Astrocyte of the hippocampus (primary cell): Measurements from ENCODE around the gene UBXN2A.

Experiments
- DNase-seq: peaks from one replicate; pipeline ENCODE4 v3.0.0; 2011; ENCODE audit warnings: low read depth, low spot score

Gene UBXN2A, protein sequence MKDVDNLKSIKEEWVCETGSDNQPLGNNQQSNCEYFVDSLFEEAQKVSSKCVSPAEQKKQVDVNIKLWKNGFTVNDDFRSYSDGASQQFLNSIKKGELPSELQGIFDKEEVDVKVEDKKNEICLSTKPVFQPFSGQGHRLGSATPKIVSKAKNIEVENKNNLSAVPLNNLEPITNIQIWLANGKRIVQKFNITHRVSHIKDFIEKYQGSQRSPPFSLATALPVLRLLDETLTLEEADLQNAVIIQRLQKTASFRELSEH

DNA sequence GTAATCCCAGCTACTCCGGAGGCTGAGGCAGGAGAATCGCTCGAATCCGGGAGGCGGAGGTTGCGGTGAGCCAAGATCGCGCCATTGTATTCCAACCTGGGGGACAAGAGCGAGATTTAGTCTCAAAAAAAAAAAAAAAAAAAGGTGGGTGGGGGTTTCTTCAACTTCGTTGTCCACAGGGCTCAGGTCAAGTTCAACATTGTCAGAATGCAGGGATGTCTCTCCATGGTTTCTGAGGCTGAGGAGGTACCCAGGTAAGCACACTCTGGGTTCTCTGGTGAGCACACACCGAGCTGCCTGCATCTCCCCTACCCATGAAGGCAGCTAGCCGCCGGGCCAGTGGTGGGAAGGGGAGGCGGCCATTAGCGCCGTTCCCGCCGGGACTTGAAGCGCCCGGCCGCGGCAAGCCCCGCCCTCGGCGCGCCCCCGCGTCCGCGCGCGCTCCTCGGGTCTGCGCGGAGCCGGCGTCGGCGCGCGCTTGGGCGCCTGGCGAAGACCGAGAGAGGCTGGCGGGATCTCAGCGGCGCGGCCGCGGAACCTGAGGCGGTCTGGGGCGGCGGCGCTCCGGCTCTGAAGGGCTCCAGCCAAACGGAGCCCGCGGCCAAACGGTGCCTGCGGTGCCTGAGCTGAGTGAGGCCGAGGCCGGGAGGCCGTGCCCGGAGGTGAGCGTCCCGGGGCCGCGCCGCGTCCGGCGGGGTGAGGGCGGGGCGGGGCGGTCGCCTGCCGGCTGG, at the start of gene UBXN2A:
TSS of gene UBXN2A (plus strand) at position 477 of the 731 bp plus-strand sequence. CDS start 17,852 bp downstream, outside the sequence.
- DNase-seq, result peak; percentile 97

DNA sequence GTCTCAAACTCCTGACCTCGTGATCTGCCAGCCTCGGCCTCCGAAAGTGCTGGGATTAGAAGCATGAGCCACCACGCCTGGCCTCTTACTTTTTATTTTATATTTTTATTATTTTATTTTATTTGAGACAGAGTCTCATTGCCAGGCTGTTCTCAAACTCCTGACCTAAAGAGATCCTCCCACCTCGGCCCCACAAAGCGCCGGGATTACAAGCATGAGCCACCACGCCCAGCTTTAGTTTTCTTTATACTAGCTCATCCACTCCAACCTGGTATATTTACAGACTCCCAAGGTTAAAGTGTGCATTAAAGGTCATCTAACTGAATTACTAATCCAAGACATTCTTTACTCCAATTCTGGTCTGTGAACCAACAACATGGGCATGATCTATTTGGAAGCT, 40.1 kb upstream of the UBXN2A start:
- no peak for DNase-seq

DNA sequence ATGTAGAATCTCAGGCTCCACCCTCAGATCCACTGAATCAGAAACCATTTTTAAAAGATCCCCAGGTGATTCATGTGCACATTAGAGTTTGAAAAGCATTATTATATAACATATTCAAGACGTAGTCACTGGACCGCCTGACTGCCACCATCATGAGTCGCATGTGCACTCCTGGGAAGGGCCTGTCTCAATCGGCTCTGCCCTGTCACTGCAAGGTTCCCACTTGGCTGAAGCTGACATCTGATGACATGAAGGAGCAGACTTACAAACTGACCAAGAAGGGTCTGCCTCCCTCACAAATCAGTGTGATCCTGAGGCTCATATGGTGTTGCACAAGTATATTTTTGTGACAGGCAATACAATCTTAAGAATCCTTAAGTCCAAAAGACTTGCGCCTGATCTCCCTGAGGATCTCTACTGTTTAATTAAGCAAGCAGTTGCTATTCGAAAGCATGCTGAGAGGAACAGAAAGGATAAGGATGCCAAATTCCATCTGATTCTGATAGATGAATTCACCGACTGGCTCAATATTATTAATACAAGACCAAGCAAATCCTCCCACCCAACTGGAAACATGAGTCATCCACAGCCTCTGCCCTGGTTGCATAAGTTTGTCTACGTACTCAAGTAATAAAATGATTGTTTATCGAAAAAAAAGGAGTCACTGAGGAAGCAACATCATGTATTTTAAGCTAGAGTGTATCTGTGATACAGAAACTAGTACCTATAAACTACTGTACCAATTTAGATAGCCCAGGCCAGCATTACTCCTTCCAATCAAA, 39.5 kb upstream of the UBXN2A start:
- peak; percentile 65 for DNase-seq

DNA sequence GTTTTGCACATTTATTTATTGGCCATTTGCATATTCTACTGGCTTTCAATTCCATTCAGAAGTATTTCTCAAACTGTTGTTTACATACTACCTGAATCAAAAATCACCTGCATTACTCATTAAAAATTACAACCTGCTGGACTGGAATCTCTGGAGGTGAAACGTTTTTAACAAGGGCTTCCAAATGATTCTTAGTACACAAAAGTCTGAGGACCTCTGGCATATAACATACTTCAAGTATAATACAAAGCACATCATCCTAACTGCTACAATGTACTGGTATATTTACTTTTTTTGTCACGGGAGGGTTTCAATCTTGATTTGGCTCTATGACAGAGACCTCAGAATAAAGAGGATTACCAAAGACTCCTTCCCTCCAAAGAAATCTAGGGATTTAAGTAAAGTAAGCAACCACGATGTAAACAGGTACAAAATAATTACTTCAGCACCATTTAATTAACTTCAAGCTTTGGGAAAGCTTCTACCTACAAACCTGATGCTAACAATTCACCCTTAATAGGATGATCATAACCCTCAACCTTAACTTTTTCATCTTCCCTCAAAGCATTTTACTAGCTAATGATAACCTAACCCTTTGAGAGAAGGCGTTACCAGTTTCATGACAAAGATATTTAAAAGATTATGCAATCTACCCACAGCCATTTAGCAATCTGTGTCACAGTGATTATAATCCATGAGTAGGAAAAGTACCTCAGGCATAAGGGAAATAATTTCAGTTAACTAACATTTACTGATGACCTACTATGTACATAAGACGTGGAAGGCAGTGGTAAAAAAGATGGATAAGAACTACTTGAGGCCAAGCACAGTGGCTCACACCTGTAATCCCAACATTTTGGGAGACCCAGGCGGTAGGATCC, 38.1 kb upstream of the UBXN2A start:
- DNase-seq, result no peak

DNA sequence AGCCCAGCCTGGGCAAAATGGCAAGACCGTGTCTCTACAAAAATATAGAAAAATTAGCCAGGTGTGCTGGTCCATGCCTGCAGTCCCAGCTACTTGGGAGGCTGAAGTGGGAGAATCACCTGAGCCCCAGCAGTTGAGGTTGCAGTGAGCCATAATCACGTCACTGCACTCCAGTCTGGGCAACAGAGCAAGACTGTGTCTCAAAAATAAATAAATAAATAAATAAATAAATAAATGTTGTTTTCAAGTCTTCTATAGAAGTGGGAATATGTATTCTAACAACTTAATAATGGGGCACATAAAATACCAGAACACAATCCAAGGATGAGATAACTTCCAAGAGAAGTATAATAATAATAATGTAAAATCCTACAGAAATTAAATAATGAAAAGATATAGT, 37.2 kb upstream of the UBXN2A start:
- no peak for DNase-seq

DNA sequence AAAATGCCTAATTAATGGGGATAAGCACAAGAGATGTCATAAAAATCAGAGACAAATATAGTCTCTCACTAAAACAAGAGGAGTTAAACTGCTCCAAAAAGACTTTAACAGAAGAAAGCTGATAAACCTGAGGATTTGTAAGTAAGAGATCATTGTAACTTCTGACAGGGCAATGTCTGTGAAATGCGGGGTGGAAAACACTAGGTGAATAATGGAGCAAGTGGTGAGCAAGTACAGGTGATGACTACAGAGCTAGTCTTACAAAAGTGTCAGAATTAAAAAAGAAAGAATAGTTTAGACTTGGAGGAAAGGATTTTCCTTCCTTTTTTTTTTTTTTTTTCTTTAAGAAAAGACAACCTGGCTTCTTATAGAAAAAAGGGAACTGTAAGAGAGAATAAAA, 36.0 kb upstream of the UBXN2A start:
- no peak for DNase-seq

DNA sequence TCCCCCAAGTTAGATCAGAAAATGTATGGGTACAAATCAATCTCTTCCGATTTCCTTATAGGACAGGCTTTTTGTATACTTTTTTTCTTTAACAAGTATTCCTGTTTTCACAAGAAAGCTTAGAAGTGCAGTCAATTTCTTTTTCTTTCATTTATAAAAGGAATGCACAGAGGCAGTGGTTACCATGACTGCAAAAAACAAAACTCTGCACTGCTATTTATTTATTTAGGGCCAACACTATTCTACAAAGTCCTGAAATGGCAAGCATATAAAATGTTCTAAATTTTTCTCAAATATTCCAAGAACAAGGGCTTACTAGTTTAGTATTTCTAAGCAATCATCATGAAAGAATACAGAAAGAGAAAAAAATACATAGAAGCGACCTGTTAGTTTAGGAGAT, 35.6 kb upstream of the UBXN2A start:
- peak; percentile 69 for DNase-seq

DNA sequence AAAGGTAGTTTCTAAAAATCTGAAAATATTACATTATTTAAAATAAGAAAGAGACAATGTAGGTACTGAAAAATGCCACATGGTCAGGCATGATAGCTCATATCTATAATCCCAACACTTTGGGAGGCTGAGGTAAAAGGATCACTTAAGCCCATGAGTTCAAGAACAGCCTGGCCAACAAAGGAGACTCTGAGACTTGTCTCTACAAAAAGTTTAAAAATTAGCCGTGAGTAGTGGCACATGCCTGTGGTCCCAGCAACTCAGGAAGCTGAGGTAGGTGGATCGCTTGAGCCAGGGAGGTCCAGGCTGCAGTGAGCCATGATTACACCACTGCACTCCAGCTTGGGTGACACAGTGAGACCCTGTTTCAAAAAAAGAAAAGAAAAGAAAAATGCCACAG, 35.1 kb upstream of the UBXN2A start:
- peak; percentile 69 for DNase-seq

DNA sequence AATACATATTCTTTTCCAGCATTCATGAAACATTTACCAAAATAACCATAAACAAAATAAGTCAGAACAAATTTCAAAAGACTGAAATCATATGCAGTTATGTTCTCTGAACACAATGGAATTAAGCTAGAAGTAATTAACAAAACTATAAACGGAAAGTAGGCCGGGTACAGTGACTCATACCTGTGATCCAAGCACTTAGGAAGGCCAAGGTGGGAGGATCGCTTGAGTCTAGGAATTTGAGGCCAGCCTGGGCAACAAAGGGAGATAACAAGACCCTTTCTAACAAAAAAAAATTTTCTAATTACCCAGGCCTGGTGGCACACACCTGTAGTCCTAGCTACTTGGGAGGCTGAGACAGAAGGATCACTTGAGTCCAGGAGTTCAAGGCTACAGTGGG, 28.2 kb upstream of the UBXN2A start:
- DNase-seq, result no peak

DNA sequence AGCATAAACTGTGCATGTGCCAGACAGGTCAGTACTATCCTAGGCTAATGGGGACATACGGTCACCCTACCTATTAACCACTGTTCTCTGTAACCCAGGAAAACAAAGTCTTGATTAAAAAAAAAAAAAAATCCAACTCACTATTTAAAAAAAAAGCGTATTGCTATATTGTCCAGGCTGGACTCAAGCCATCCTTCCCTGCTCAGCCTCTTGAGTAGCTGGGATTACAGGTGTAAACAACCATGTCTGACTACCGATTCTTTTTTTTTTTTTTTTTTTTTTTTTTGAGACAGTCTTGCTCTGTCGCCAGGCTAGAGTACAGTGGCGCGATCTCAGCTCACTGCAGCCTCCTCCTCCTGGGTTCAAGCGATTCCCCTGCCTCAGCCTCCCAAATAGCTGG, 24.9 kb upstream of the UBXN2A start:
- no peak for DNase-seq

DNA sequence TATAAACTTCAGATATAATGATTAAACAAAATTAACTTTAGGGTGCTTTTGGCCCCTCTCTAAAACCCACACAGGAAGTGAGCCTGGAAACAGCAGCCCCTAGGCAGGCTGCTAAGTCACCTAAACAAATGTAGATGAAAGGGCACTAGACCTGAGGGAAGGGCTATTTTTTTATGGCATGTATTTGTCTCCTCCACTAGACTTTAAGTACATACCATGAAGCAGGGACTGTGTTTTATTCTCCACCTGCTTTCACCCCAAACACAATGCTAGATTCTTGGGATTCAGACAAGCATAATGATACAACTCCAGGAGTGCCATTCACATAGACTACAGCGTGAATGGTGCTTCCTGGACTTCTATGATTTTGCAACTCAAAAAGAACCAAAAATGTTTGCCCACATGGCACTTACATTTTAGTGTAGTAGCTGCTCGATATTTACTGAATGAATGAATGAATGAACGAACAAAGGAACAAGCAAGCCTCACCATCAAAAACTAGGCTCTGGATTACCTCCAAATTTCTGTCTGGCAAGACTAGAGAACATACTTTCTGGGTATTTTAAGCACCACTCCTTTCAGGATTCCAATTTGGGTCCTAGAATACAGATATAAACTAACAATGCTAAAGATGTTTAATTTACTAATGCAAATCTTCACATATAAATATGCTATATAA, 23.4 kb upstream of the UBXN2A start:
- DNase-seq, result peak; percentile 16

DNA sequence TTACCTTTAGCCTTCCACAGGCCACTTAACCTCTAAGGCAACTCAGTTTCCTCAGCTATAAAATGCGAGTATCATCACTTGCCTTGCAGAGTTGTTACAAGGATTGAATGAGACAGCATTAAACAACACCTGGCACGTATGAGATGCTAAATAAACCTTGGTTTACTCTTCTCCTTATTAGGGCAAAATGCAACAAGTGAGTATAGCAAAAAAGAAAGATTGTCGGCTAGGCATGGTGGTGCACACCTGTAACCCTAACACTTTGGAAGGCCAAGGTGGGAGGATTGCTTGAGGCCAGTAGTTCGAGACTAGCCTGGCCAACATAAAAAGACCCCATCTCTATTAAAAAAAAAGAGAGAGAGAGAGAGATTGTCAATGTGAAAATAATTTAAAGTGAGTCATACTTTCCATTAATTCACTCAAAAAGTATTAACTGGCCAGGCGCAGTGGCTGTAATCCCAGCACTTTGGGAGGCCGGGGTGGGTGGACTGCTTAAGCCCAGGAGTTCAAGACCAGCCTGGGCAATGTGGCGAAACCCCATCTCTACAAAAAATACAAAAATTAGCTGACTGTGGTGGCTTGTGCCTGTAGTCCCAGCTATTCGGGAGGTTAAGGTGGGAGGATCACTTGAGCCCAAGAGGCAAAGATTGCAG, 21.3 kb upstream of the UBXN2A start:
- DNase-seq, result no peak

DNA sequence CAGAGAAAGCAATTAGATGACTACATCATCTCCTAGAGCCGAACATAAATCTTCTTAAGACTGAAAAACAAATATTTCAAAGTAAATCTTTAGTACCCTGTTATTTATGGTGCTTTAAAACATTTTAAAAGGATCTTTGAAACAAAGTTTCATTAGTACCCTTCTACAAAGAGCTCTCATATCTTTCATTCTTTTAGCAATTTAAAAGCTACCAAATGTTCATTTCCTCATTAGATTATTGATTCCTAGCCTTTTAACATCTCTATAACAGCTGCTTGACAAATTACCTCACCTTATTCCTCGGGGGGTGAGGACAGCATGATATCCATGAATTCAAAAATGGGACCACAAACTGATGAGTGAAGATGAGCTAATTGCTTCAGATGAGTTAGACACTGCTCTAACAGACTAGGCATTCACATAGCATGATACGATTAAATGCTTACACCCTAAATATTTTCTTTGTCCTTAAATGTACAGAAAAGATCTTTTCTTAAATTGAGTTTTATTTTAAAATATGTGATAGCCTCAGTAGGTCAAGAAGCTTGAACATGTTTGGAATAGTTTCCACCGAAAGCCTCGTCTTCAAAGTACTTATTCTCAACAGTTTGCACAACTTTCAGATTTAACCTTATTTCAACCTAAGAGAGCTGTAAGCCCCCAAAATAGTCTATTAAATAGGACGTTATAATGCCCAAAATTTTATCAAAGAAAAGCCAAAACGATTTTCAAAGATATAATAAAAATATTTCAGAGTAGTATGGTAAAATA, 15.5 kb upstream of the UBXN2A start:
- no peak for DNase-seq

DNA sequence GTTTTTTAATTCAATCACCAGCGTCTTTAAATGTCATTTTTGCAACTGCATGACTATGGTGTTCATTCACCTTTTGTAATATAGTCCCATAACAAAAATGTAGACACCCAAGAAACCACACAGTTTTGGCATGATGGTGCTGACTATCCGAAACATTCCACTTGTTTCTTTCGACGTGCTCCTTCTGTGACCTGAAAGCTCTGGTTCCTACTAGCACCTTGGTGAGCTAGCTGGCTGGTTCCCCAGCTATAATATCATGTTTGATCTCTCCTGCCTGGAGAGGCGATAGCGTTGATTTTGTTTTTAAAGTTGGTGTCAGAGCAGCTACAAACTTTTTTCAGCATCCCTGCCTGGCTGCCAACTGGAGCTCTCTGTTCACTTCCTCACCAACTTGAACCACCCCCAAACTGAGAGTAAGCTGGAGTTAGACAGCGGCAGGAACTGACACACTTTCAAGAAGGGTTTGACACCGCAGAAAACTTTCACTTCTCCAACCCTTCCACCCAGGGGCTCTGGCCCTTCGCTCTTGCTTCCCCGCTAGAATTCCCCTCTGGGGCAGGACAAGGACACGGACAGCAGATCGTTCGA, 14.5 kb upstream of the UBXN2A start:
- DNase-seq, result peak; percentile 71

DNA sequence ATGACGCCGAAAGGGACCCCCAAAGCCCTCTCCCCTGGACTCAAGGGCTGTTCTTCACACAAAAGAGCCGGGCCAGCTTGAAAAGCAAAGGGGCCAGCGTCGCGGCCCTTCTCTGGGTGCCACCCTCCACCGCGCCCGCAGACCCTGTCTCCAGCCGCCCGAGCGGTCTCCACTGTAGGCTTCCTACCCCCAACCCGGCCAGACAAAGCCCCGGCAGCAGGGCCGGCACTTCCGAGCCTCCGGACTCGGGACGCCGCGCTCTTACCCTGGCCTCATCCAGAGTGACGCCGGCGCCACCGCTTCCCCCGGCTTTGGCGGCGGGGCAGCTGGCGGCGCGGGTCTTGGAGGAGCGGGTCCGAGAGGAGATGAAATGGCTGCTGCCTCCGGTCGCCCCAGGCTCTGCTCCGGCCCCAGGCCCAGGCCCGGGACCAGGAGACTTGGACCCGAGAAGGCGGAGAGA, 13.9 kb upstream of the UBXN2A start:
- DNase-seq, result no peak

DNA sequence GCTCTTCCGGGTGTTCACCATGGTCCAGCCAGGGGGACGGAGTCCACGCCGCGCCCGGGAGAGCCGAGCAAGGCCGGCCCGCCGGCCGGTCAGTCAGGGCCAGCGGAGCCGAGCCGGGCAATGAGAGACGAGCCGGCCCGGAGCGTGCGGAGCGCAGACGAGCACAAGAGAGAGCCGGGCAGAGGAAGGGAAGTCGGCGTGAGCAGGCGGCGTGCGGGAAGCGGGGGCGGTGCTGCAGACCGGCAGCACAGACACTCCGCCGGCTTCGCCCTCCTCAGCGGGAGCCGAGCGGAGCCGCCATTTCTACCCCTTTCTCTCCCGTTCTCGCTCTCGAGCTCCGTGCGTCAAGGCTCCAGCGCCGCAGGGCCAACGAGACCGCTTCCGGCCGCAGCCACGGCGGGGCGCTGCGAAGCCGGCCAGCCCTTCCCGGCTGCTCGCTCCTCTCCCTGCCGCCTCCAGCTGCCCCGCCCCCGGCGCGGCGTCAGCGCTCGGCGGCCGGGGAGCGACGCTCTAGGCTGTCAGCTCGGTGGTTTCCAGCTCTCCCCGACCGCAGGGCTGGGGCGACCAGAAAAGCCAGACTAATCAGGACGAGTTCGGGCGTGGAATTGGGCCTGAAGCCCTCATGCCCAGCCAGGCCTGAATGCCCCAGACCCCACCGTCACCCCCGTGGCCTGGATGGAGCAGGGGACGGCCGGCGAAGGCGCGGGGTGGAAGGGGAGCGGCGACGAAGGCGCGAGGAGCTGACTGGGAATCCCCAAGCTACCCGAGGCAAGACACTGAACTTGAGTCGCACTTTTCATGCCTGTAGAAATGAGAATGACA, 13.3 kb upstream of the UBXN2A start, which contains the start of gene ATAD2B:
TSS of gene ATAD2B (minus strand) at position 374 of the 822 bp plus-strand sequence. CDS start at position 21, 353 bp downstream.
- DNase-seq, result peak; percentile 99

DNA sequence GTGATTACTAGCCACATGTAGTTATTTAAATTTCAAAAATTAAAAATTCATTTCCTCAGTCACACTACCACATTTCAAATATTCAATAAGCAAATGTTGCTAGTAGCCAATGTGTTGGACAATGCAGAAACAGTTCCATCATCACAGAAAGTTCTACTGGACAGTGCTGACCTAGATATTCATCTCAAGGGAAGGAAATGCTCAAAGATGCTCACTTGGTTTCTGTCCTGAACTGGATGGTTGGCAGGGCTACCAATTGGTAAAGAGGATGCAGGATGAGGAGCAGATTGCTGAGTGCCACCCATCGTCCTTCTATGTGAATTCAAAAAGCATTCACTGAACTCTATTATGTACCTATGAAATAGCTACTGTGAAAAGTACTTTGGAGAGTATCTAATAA, 6.0 kb upstream of the UBXN2A start:
- DNase-seq, result no peak
